Progenitor cell of endocrine pancreas (in vitro differentiated cells): Measurements from ENCODE around the gene SCYL3. TPM values are rescaled to one million over a fixed set of nuclear protein-coding genes. Genes with fewer than 3 reads are reported as not detected.

Source experiments
- DNase-seq: peaks from one replicate; pipeline ENCODE4 v3.0.0; 2021; ENCODE audit warnings: low spot score; ENCODE audit not compliant: unreplicated experiment
- H3K27ac Mint-ChIP-seq: 2 replicates; pipeline ENCODE4 v1.8.0; 2021; ENCODE audit warnings: mild to moderate bottlenecking, moderate library complexity, mixed read lengths
- H3K27me3 Mint-ChIP-seq: 2 replicates; pipeline ENCODE4 v1.8.0; 2021; ENCODE audit warnings: mixed read lengths
- H3K36me3 Mint-ChIP-seq: 2 replicates; pipeline ENCODE4 v1.8.0; 2022; ENCODE audit warnings: mixed read lengths; ENCODE audit not compliant: insufficient read depth
- H3K4me1 Mint-ChIP-seq: 2 replicates; pipeline ENCODE4 v1.8.0; 2021; ENCODE audit warnings: low read depth, mixed read lengths
- H3K4me3 Mint-ChIP-seq: 2 replicates; pipeline ENCODE4 v1.8.0; 2021; ENCODE audit warnings: low read depth, mild to moderate bottlenecking, moderate library complexity, mixed read lengths
- H3K9me3 Mint-ChIP-seq: 2 replicates; pipeline ENCODE4 v1.8.0; 2021; ENCODE audit warnings: low read depth, mixed read lengths
- total RNA-seq: library from RNA; stranded (reverse); gene quantifications from 2 replicates; pipeline ENCODE4 v1.2.1, GENCODE V29; 2021
- TF ChIP-seq, protein P1 (sequence below): fragments of 200-600 bp; sonication (generic); IDR thresholded peaks from one replicate; pipeline ENCODE4 v1.5.0; 2021; ENCODE audit warnings: antibody characterized with exemption, mild to moderate bottlenecking; ENCODE audit not compliant: unreplicated experiment

The SCYL3 gene
- total RNA-seq, 1 donor from 2014 or later: 14.8 TPM

DNA sequence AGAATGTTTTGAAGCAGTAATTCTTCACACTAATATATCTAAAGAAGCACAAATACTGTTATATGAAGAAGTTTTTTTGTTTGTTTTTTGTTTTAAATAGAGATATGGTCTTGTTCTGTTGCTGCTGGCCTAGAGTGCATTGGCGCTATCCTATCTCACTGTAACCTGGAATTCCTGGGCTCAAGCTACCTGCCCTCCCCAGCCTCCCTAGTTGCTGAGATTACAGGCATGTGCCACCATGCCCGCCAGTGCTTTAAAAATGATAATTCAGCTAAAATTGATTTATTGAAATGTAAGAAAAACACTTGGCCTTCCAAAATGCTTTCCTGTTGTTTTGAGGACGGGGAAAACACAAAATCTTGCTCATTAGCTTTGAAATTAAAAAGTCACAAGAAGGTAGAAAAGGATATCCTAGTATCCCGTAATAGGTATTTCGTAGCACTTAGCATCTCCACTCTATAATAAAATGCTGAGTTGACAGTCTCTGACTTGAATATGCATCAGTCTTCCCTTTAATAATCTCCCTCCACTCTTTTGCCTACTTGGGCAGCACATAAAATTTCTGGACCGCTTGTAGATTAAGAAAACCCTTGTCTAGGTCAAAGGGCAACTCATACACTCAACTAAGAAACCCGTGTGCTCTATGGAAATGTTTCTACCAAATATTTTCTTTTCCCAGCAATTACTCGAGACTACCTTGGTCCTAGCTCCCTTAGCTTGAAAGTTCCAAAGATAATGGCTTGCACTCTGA, 1.3 kb downstream of the SCYL3 start:
- Mint-ChIP-seq H3K4me3 (peak overlapping the region; percentile 78), H3K4me1 (peaks cover 36% of the 10 kb centered on the region), H3K36me3 (peaks cover 2% of the 10 kb centered on the region), H3K27me3 (peaks cover 11% of the 10 kb centered on the region), H3K9me3 (no peaks in the 10 kb centered on the region), H3K27ac (peak overlapping the region; percentile 90)
- TF ChIP-seq, protein P1, sequence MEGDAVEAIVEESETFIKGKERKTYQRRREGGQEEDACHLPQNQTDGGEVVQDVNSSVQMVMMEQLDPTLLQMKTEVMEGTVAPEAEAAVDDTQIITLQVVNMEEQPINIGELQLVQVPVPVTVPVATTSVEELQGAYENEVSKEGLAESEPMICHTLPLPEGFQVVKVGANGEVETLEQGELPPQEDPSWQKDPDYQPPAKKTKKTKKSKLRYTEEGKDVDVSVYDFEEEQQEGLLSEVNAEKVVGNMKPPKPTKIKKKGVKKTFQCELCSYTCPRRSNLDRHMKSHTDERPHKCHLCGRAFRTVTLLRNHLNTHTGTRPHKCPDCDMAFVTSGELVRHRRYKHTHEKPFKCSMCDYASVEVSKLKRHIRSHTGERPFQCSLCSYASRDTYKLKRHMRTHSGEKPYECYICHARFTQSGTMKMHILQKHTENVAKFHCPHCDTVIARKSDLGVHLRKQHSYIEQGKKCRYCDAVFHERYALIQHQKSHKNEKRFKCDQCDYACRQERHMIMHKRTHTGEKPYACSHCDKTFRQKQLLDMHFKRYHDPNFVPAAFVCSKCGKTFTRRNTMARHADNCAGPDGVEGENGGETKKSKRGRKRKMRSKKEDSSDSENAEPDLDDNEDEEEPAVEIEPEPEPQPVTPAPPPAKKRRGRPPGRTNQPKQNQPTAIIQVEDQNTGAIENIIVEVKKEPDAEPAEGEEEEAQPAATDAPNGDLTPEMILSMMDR: no peak
- no peak for DNase-seq

DNA sequence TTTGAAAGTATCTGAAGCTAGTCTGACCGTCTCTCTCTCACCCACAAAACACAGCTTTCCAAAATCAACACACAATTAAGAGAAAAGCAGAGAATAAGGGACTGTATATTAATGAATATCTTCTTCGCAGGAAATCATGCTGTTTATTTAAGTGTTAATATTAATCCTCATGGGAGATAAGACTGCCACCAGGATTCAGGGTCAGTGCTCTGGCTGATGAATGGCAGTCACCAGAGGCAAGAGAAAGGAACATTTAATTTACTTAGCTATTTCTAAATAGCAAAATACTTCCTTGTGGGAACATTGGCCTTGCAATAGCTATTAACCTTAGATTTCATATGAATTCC, 2.2 kb downstream of the SCYL3 start:
- peak overlapping the region; percentile 90 for H3K27ac Mint-ChIP-seq

DNA sequence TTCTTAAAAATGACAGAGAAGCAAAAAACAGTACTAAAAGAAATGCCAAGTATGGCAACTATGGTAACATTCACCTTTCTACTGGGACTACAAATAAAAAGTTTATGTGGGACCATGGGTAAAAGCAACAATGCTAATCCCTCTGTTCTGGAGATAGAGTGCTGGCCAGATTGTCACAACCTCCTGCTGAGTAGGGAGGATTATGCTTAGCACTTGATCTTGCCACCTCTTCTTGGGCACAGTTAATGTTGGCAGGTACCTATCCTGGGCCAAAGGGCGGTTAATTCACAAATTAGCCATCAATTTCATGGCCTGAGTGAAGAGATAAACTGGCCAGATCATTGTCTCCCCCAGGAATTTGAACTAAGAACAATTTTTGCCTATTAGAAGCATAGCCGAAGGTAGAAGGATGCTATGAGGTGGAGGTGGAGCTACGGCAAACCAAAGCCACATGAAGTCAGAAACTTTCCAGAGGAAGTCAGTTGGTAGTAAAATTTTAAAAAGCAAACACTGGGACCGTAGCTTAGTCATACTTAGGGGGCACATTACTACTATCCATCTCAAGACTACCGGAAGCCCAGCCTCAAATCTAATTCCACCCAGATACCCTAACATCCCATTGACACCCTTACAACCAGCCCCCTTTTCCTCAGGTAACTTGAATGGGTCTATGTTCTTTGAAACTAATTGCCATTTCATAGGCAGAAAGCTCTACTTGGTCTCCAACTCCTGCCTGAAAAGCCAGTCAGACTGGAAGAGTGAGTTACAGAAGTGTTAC, 2.7 kb downstream of the SCYL3 start:
- H3K4me1 Mint-ChIP-seq: peaks cover 36% of the 10 kb centered on the region
- DNase-seq: no peak
- peak overlapping the region; percentile 90 for H3K27ac Mint-ChIP-seq
- TF ChIP-seq, protein P1: no peak
- H3K9me3 Mint-ChIP-seq: no peaks in the 10 kb centered on the region
- H3K4me3 Mint-ChIP-seq: peak overlapping the region; percentile 55
- peaks cover 6% of the 10 kb centered on the region for H3K36me3 Mint-ChIP-seq
- no peaks in the 10 kb centered on the region for H3K27me3 Mint-ChIP-seq

More for the DNA sequence above, 2.2 kb downstream of the SCYL3 start:
- peak overlapping the region; percentile 55 for H3K4me3 Mint-ChIP-seq
- peaks cover 2% of the 10 kb centered on the region for H3K27me3 Mint-ChIP-seq
- peaks cover 36% of the 10 kb centered on the region for H3K4me1 Mint-ChIP-seq
- H3K36me3 Mint-ChIP-seq: peaks cover 4% of the 10 kb centered on the region
- TF ChIP-seq, protein P1: no peak
- DNase-seq: no peak
- H3K9me3 Mint-ChIP-seq: no peaks in the 10 kb centered on the region

DNA sequence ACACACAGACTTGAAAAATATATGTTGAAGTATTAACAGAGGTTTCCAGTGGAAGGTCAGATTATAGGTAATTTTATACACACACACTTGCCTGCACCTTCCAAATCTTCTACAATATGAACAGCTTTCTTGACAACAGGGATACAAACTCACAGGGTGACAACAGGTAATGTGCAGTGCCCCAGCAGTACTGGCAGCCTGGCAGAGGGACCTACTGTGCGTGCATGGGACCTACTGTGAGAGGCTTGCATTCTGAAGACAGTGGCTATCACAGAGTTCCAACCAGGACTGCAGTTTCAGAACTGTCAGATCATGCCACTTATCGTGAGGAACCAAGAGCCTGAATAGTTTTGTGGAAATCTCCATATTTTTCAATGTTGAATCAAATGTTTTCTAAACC, 3.8 kb downstream of the SCYL3 start:
- peaks cover 36% of the 10 kb centered on the region for H3K4me1 Mint-ChIP-seq
- no peak overlapping the region for H3K27ac Mint-ChIP-seq
- no peaks in the 10 kb centered on the region for H3K27me3 Mint-ChIP-seq
- TF ChIP-seq, protein P1: no peak
- H3K9me3 Mint-ChIP-seq: no peaks in the 10 kb centered on the region
- no peak overlapping the region for H3K4me3 Mint-ChIP-seq
- H3K36me3 Mint-ChIP-seq: peaks cover 10% of the 10 kb centered on the region
- no peak for DNase-seq

DNA sequence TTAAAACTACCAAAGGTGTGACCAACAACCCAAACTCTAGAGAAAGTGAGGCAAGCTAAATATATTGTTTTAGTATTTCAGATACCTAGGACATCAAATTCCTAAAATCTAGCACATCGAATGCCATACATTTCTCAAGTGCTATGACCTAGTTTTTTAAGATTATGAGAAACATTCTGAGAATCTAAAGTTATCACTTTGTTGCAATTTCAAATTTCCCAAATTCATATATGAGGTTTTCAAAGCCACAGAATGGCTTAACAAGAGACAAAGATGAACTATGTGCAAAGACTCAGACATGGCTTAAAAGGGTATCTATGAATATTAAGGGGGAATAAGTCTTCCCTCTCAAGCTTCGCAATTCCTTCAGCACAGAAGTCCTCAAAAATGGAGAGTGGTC, 6.8 kb downstream of the SCYL3 start:
- Mint-ChIP-seq H3K9me3 (no peaks in the 10 kb centered on the region), H3K36me3 (peaks cover 19% of the 10 kb centered on the region), H3K27ac (no peak overlapping the region), H3K4me3 (no peak overlapping the region), H3K4me1 (peaks cover 25% of the 10 kb centered on the region), H3K27me3 (no peaks in the 10 kb centered on the region)
- DNase-seq: no peak
- TF ChIP-seq, protein P1: no peak
